ENCODE data around the gene TMEM106C.

DNA sequence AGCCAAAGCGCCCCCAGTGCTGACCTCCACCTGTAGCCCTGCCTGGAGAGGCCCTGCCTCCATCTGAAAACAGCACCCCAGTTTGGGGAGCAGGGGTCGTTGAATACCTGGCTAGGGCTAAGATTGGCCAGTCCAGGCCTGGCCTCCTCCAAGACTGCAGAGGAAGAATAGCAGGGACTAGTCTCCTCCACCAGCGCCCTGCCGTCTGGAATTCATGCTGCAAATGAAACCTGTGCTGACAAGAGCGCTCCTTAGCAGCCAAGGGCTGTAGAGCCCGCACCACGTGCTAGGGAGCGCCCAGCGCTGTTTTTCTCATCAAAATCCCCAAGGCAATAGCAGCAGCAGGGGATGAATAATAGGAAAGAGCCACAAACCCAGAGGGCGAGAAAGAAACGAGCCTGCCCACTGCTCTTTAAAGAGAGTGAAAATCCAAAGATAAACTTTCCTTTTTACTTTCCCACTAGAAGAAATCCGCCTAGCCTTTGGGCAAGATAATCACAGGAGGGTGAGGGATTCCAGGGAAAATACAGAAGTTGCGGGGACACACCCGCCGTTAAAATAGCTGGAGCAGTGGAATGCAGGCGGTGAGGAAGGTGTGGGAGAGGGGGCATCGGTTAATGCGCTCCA, 37.6 kb downstream of the TMEM106C start:
- TF ChIP-seq BRCA1 (IDR thresholded peaks at IDR 0.05; ENCODE audit: low read depth, low read length) (no peak), HCFC1 (IDR thresholded peaks at IDR 0.05; ENCODE audit: low read length) (no peak), CTCF (IDR thresholded peaks at IDR 0.05 in 2 of 3, conservative IDR thresholded peaks at IDR 0.05 in 1 of 3; ENCODE audit: control insufficient read depth in 2 of 3, extremely low read depth in 1 of 3, insufficient read depth in 1 of 3, low read depth in 3 of 3, low read length in 3 of 3) (no peak), ASH2L (IDR thresholded peaks at IDR 0.05; ENCODE audit: borderline replicate concordance, low read depth) (no peak), MTA3 (IDR thresholded peaks at IDR 0.05; ENCODE audit: borderline replicate concordance, low read length) (no peak), CEBPB (IDR thresholded peaks at IDR 0.05; ENCODE audit: borderline replicate concordance in 1 of 2, low read depth in 2 of 2, low read length in 2 of 2) (no peak), CHD2 (IDR thresholded peaks at IDR 0.05; ENCODE audit: borderline replicate concordance, low read depth, low read length) (no peak), RCOR1 (conservative IDR thresholded peaks at IDR 0.05; ENCODE audit: low read depth, low read length) (no peak), JUNB (IDR thresholded peaks at IDR 0.05) (no peak)

Data from GM12878 (cell line).